ENCODE data around the gene C14orf119.

DNA sequence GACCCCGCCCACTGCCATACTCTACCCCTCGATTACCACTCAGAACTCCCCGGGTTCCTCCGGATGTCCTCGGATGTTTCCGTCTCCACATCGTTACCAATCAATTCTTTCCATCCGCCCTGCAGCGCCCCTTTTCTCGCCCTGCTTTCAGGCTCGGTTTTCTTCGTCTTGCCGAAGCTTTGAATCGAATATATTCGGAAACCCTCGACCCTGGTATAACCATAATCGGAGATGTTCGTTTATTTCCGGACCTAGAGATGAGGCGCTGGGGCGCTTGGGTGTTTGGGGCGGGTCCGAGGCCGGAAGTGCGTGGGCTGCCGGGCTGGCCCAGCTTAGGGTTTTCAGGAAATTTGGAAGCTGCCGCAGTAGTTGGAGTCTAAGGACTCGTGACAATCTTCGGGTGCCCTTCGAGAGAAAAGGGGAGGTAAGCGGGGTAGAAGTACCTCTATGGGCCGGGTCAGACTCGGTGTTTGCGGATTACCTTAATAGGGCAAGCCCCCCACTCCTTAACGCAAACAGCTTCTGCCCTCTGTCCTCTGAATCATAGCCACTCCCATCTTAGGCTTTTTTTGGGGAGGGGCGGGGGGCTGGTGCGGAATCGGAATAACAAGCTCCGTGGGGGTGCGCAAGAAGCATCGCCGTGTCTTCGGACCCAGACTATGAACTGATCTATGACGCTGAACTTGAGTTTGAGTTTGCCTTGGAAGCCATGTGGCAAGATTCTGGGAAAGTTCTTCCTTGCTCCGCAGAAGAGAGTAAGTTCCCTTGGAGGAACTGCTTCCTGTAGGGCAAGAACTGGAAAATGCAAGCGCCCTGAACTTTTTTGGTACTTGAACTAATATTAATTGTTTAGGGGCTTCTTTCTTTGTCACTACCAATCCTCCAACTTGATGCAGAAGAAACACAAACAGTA, at the start of gene C14orf119:
- peak; percentile 72 for TF ChIP-seq TAF1 (IDR thresholded peaks at IDR 0.05; ENCODE audit: borderline replicate concordance, low read depth, low read length)
- peak; percentile 80 for TF ChIP-seq POLR2A (IDR thresholded peaks at IDR 0.05; ENCODE audit: low read depth, low read length)
- TF ChIP-seq POLR2AphosphoS5 (IDR thresholded peaks at IDR 0.05; ENCODE audit: low read depth, low read length), result no peak; the same call in 1 of the 2 replicates
